GM19438 (cell line): ENCODE measurements around the gene NFIA.

Experiments
- ATAC-seq: cut with Tn5 transposase; IDR thresholded peaks from one replicate; pipeline ENCODE4 v1.9.1; 2021; ENCODE audit warnings: low read depth; ENCODE audit not compliant: unreplicated experiment

The NFIA gene

GRCh38 chr1:61378494-61379180 lies 296.3 kb downstream of the NFIA start:
- ATAC-seq, result no peak

- no peak for ATAC-seq
Measured at GRCh38 chr1:61379693-61380092, 297.3 kb downstream of the NFIA start.

GRCh38 chr1:61380561-61380960 lies 298.2 kb downstream of the NFIA start:
- no peak for ATAC-seq

GRCh38 chr1:61386323-61386722 lies 304.0 kb downstream of the NFIA start:
- ATAC-seq, result no peak

- ATAC-seq, result no peak
Measured at GRCh38 chr1:61386770-61387169, 304.4 kb downstream of the NFIA start.

- no peak for ATAC-seq
Measured at GRCh38 chr1:61387829-61388228, 305.5 kb downstream of the NFIA start.

- ATAC-seq, result no peak
Measured at GRCh38 chr1:61388566-61388965, 306.2 kb downstream of the NFIA start.

GRCh38 chr1:61389194-61389925 lies 307.0 kb downstream of the NFIA start:
- ATAC-seq, result no peak

- ATAC-seq, result no peak
Measured at GRCh38 chr1:61389926-61390845, 307.8 kb downstream of the NFIA start.

- ATAC-seq, result no peak
Measured at GRCh38 chr1:61391730-61392129, 309.4 kb downstream of the NFIA start.

- no peak for ATAC-seq
Measured at GRCh38 chr1:61392409-61393242, 310.3 kb downstream of the NFIA start.

GRCh38 chr1:61393575-61393974 lies 311.2 kb downstream of the NFIA start:
- no peak for ATAC-seq

- ATAC-seq, result no peak
Measured at GRCh38 chr1:61395146-61395800, 312.9 kb downstream of the NFIA start.

- ATAC-seq, result no peak
Measured at GRCh38 chr1:61397495-61397894, 315.1 kb downstream of the NFIA start.

GRCh38 chr1:61397935-61398334 lies 315.6 kb downstream of the NFIA start:
- ATAC-seq, result no peak

- no peak for ATAC-seq
Measured at GRCh38 chr1:61399199-61399598, 316.8 kb downstream of the NFIA start.

- ATAC-seq, result no peak
Measured at GRCh38 chr1:61400131-61400770, 317.9 kb downstream of the NFIA start.

- ATAC-seq, result no peak
Measured at GRCh38 chr1:61400997-61401396, 318.6 kb downstream of the NFIA start.
